ENCODE data around the gene TMEM63A.
"Not testable (repeated sequence)": the region's sequence is repeated elsewhere in the genome, so short reads cannot be mapped to it uniquely, and the experiment has no call there.

TMEM63A gene

GRCh38 chr1:225816643-225817538 lies 65.3 kb downstream of the TMEM63A start:
- DNase-seq = no peak

- DNase-seq = no peak
These were observed 66.5 kb downstream of the TMEM63A start for GRCh38 chr1:225815526-225816178.

- not testable (repeated sequence) for DNase-seq
These were observed 67.1 kb downstream of the TMEM63A start for GRCh38 chr1:225815090-225815489.

- no peak for DNase-seq
These were observed 67.8 kb downstream of the TMEM63A start for GRCh38 chr1:225814381-225814780.

GRCh38 chr1:225813214-225813964 lies 68.8 kb downstream of the TMEM63A start:
- DNase-seq = no peak

GRCh38 chr1:225812488-225813213 lies 69.5 kb downstream of the TMEM63A start:
- no peak for DNase-seq

- DNase-seq = no peak
These were observed 70.3 kb downstream of the TMEM63A start for GRCh38 chr1:225811622-225812487.

- DNase-seq = not testable (repeated sequence)
These were observed 71.3 kb downstream of the TMEM63A start for GRCh38 chr1:225810579-225811538.

GRCh38 chr1:225809842-225810578 lies 72.2 kb downstream of the TMEM63A start, which contains the start of gene EPHX1:
Gene EPHX1 (plus strand): TSS chr1:225810124. CDS start chr1:225828730, 18,606 bp downstream.
- DNase-seq = peak; percentile 91

- no peak for DNase-seq
These were observed 74.0 kb downstream of the TMEM63A start for GRCh38 chr1:225808136-225808535.

GRCh38 chr1:225806736-225807135 lies 75.4 kb downstream of the TMEM63A start:
- DNase-seq = not testable (repeated sequence)

- DNase-seq = no peak
These were observed 75.9 kb downstream of the TMEM63A start for GRCh38 chr1:225806249-225806648.

GRCh38 chr1:225801146-225801545 lies 81.0 kb downstream of the TMEM63A start:
- DNase-seq = not testable (repeated sequence)

- DNase-seq = not testable (repeated sequence)
These were observed 86.1 kb downstream of the TMEM63A start for GRCh38 chr1:225796097-225796496.

All from EL (cell line).